SK-N-SH treated with all-trans-retinoic acid at 6 μM for 48 hours (cell line): Measurements from ENCODE around the gene GLIPR2.

Source experiments
- BACH2 ChIP-seq: fragments of 250-450 bp; sonication (Bioruptor Pico); IDR thresholded peaks from 2 replicates; pipeline ENCODE4 v1.9.0; 2021; ENCODE audit warnings: mild to moderate bottlenecking, borderline replicate concordance
- OSR1 ChIP-seq: fragments of 250-450 bp; sonication (Bioruptor Pico); IDR thresholded peaks from 2 replicates; pipeline ENCODE4 v1.8.0; 2022; ENCODE audit warnings: moderate library complexity, mild to moderate bottlenecking, inconsistent platforms

DNA sequence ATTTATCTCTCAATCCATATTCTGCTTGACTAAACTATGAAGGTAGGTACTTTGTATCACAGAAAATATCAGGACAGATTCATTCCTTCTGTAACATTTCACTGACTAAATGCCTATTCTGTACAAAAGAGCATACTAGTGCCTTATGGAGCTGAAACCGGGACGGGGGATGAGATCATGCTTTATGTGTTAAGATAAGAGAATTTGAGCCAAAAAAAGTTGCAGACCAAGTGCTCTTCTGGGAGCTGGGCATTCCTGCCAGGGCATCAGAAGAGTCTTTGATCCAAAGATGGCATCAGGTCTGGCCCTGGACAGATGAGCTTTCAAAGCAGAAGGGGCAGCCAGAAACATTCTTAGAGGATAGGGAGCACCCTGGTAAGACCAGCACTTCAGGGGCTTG, 27.5 kb upstream of the GLIPR2 start:
- TF ChIP-seq OSR1 (CRISPR knock-in tag) (no peak), BACH2 (CRISPR knock-in tag) (no peak)
